Muscle layer of colon (tissue), 2 donors: Measurements from ENCODE around the gene SYAP1.

ENCODE experiments used
- H3K27ac ChIP-seq: one replicate; pipeline ENCODE4 v1.7.0; 2013; ENCODE audit warnings: low read depth, mild to moderate bottlenecking, low read length, moderate library complexity
- H3K27me3 ChIP-seq, 2 donors: one replicate each; pipeline ENCODE4 v1.7.0; 2013; ENCODE audit warnings: low read length in 2 of 2, mild to moderate bottlenecking in 2 of 2; ENCODE audit not compliant: insufficient read depth in 2 of 2, control insufficient read depth in 1 of 2
- H3K36me3 ChIP-seq: one replicate; pipeline ENCODE4 v1.7.0; 2013; ENCODE audit warnings: mild to moderate bottlenecking, low read length; ENCODE audit not compliant: insufficient read depth
- H3K4me1 ChIP-seq: one replicate; pipeline ENCODE4 v1.7.0; 2013; ENCODE audit warnings: mild to moderate bottlenecking, low read length; ENCODE audit not compliant: insufficient read depth
- H3K4me3 ChIP-seq, 2 donors: one replicate each; pipeline ENCODE4 v1.7.0; 2013; ENCODE audit warnings: low read length in 2 of 2, low read depth in 1 of 2, mild to moderate bottlenecking in 1 of 2, moderate library complexity in 1 of 2
- H3K9ac ChIP-seq: one replicate; pipeline ENCODE4 v1.7.0; 2013; ENCODE audit warnings: low read length
- H3K9me3 ChIP-seq: one replicate; pipeline ENCODE4 v1.7.0; 2013; ENCODE audit warnings: mild to moderate bottlenecking, low read length
- donor health status: abdominal sarcoma.
- donor health status: Adenocarcinoma of cecum.

The SYAP1 gene

DNA sequence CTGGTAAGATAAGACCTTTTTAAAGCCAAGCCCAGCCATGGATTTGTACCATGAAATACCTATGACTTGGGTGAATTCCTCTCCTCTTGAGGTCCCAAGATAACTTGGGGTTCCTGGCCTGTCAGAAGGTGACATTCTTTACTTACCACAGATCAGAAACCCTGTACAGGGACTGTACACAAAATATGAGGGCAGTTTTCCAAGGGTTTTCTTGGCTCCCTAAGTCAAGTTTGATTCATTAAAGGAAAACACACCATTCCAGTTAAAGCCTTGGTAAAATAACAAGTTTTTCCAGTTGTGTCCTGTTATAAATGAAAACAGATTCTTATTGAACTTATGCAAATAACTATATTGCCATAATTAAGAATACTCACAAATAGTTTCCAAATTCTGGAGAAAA lies 8.2 kb downstream of the SYAP1 start:
- Histone ChIP-seq H3K9ac (no peak overlapping the region), H3K27me3 (no peaks in the 10 kb centered on the region), H3K4me3 (no peak overlapping the region), H3K27ac (no peak overlapping the region), H3K4me1 (no peaks in the 10 kb centered on the region), H3K36me3 (no peaks in the 10 kb centered on the region), H3K9me3 (no peaks in the 10 kb centered on the region)

DNA sequence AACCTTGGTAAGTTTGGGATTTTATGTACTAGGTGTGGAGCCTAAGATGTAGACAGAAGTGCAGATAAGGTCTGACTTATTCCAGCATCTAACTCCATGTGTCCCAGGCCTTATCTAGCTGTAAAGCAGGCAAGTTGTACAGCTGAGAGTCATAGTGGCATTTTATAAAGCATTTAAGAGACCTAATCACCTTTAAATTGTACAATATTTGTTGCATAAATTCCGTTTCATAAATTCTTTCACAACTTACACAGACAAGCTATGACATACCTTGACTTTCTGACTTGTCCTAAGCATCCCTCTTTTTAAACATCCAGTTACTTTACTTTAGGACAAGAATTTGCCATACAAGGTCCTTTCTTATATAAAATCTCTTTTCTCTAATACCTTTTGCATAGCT lies 11.0 kb downstream of the SYAP1 start:
- H3K4me1 ChIP-seq = no peaks in the 10 kb centered on the region
- no peak overlapping the region for H3K9ac ChIP-seq
- no peak overlapping the region for H3K4me3 ChIP-seq
- H3K27ac ChIP-seq = no peak overlapping the region
- no peaks in the 10 kb centered on the region for H3K9me3 ChIP-seq
- no peaks in the 10 kb centered on the region for H3K36me3 ChIP-seq
- H3K27me3 ChIP-seq = no peaks in the 10 kb centered on the region

GRCh38 chrX:16733013-16733412 lies 13.6 kb downstream of the SYAP1 start:
- H3K27ac ChIP-seq = no peak overlapping the region
- H3K27me3 ChIP-seq = no peaks in the 10 kb centered on the region
- H3K9me3 ChIP-seq = no peaks in the 10 kb centered on the region
- no peaks in the 10 kb centered on the region for H3K4me1 ChIP-seq
- H3K4me3 ChIP-seq = no peak overlapping the region
- peaks cover 21% of the 10 kb centered on the region for H3K36me3 ChIP-seq
- no peak overlapping the region for H3K9ac ChIP-seq

DNA sequence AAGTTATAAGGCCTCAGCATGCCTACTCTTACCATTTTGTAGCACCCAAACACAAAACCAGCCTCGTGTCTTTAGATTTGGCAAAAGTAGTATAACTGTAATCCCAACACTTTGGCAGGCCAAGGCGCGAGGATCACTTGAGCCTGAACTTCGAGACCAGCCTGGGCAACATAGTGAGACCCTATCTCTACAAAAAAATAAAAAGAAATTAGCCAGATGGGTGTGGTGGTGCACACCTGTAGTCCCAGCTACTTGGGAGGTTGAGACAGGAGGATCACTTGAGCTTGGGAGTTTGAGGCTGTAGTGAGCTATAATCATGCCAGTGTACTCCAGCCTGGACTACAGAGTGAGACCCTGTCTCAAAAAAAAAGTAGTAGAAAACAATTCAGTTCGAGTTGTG lies 17.6 kb downstream of the SYAP1 start:
- H3K4me3 ChIP-seq = no peak overlapping the region
- H3K9me3 ChIP-seq = no peaks in the 10 kb centered on the region
- no peak overlapping the region for H3K27ac ChIP-seq
- H3K27me3 ChIP-seq = no peaks in the 10 kb centered on the region
- peaks cover 29% of the 10 kb centered on the region for H3K36me3 ChIP-seq
- no peaks in the 10 kb centered on the region for H3K4me1 ChIP-seq
- no peak overlapping the region for H3K9ac ChIP-seq

- H3K36me3 ChIP-seq = peaks cover 41% of the 10 kb centered on the region
- no peaks in the 10 kb centered on the region for H3K27me3 ChIP-seq
- no peaks in the 10 kb centered on the region for H3K4me1 ChIP-seq
- no peak overlapping the region for H3K9ac ChIP-seq
- H3K4me3 ChIP-seq = no peak overlapping the region
- H3K9me3 ChIP-seq = no peaks in the 10 kb centered on the region
- no peak overlapping the region for H3K27ac ChIP-seq
These were observed 20.2 kb downstream of the SYAP1 start for GRCh38 chrX:16739574-16739973.

GRCh38 chrX:16743604-16744325 lies 24.4 kb downstream of the SYAP1 start:
- Histone ChIP-seq H3K36me3 (peaks cover 49% of the 10 kb centered on the region), H3K27ac (no peak overlapping the region), H3K27me3 (no peaks in the 10 kb centered on the region), H3K4me3 (no peak overlapping the region), H3K9me3 (no peaks in the 10 kb centered on the region), H3K9ac (no peak overlapping the region), H3K4me1 (no peaks in the 10 kb centered on the region)

- H3K4me1 ChIP-seq = no peaks in the 10 kb centered on the region
- H3K9ac ChIP-seq = no peak overlapping the region
- H3K27ac ChIP-seq = no peak overlapping the region
- H3K4me3 ChIP-seq = no peak overlapping the region
- H3K27me3 ChIP-seq = no peaks in the 10 kb centered on the region
- H3K36me3 ChIP-seq = peaks cover 56% of the 10 kb centered on the region
- H3K9me3 ChIP-seq = no peaks in the 10 kb centered on the region
These were observed 25.7 kb downstream of the SYAP1 start for GRCh38 chrX:16745102-16745501.

DNA sequence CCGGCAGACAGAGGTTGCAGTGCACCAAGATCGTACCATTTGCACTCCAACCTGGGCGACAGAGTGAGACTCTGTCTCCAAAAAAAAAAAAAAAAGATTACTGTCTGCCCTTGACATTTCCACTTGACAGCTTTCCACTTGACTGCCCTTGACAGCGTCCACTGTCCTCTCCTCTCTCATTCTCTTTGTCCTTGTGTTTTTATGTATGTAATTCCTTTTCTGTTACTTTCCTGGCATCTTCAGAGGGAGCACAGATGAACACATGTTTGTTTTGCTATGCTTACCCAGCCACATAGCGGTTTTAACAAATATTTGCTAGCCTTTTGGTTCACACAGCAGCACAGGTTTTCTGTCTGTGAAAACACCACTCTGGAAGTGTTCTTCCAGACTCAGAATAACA lies 26.2 kb downstream of the SYAP1 start:
- no peaks in the 10 kb centered on the region for H3K27me3 ChIP-seq
- H3K9ac ChIP-seq = no peak overlapping the region
- H3K4me1 ChIP-seq = no peaks in the 10 kb centered on the region
- no peak overlapping the region for H3K4me3 ChIP-seq
- peaks cover 56% of the 10 kb centered on the region for H3K36me3 ChIP-seq
- no peak overlapping the region for H3K27ac ChIP-seq
- no peaks in the 10 kb centered on the region for H3K9me3 ChIP-seq

- no peaks in the 10 kb centered on the region for H3K4me1 ChIP-seq
- H3K9ac ChIP-seq = no peak overlapping the region
- no peak overlapping the region for H3K4me3 ChIP-seq
- H3K27me3 ChIP-seq = no peaks in the 10 kb centered on the region
- no peaks in the 10 kb centered on the region for H3K9me3 ChIP-seq
- no peak overlapping the region for H3K27ac ChIP-seq
- H3K36me3 ChIP-seq = peaks cover 47% of the 10 kb centered on the region
These were observed 29.0 kb downstream of the SYAP1 start for GRCh38 chrX:16748425-16748824.

DNA sequence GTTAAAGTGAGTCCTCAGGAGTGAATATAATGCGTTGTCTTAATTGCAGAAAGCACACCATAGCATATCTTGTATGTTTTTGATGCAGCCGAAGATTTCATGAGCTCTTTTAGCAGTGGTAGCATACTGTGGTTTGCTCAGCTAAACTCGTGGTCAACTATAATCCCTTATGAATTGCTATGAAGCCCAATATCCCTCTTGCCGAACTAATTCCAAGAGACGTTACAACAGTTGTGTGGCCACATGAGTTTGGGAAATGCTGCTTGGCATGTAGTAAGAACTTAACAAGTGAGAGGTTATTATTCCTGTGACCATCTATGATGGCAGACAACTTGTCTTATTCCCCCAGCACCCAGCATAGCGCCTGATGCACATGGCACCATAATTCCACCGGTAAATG lies 30.7 kb downstream of the SYAP1 start:
- H3K9me3 ChIP-seq = no peaks in the 10 kb centered on the region
- no peaks in the 10 kb centered on the region for H3K27me3 ChIP-seq
- H3K27ac ChIP-seq = no peak overlapping the region
- H3K4me1 ChIP-seq = no peaks in the 10 kb centered on the region
- H3K36me3 ChIP-seq = peaks cover 42% of the 10 kb centered on the region
- H3K4me3 ChIP-seq = no peak overlapping the region
- H3K9ac ChIP-seq = no peak overlapping the region

- H3K9ac ChIP-seq = no peak overlapping the region
- H3K4me3 ChIP-seq = no peak overlapping the region
- H3K27me3 ChIP-seq = no peaks in the 10 kb centered on the region
- no peaks in the 10 kb centered on the region for H3K9me3 ChIP-seq
- H3K4me1 ChIP-seq = no peaks in the 10 kb centered on the region
- H3K27ac ChIP-seq = no peak overlapping the region
- peaks cover 41% of the 10 kb centered on the region for H3K36me3 ChIP-seq
These were observed 34.6 kb downstream of the SYAP1 start for GRCh38 chrX:16754019-16754418.

- Histone ChIP-seq H3K4me3 (no peak overlapping the region), H3K9ac (no peak overlapping the region), H3K9me3 (no peaks in the 10 kb centered on the region), H3K27ac (no peak overlapping the region), H3K4me1 (no peaks in the 10 kb centered on the region), H3K36me3 (peaks cover 43% of the 10 kb centered on the region), H3K27me3 (no peaks in the 10 kb centered on the region)
These were observed 37.3 kb downstream of the SYAP1 start for GRCh38 chrX:16756724-16757123.
